K562 (cell line): ENCODE results near the gene ZNF652. TPM values are rescaled to one million over a fixed set of nuclear protein-coding genes. Genes with fewer than 3 reads are reported as not detected.

ENCODE experiments used
- ATAC-seq: fragments of 200-7000 bp; cut with Tn5 transposase; 3 replicates; pipeline ENCODE4 v1.9.1; 2020; ENCODE audit warnings: moderate library complexity
- BruUV-seq: library from RNA; stranded (reverse); fragments of 400-500 nt; replicated peaks from 2 replicates; lab custom pipeline; 2021; lab: Mats Ljungman, UMichigan
- CTCF ChIA-PET: fragments of 300-600 bp; formaldehyde crosslinking; extraction: SDS; loops from one replicate; lab custom pipeline; 2021; ENCODE audit warnings: low intra/inter-chr PET ratio; lab: Yijun Ruan, JAX
- POLR2A ChIA-PET: fragments of 300-600, 350-650 bp; sonication (Branson Sonifier 250); formaldehyde crosslinking; extraction: SDS; loops from one replicate; lab custom pipeline; 2021; ENCODE audit warnings: antibody characterized with exemption, inconsistent platforms; lab: Yijun Ruan, JAX
- DNase-seq, 4 experiments: peaks; one replicate each; pipeline versions ENCODE4 v3.0.0 to v3.0.0-alpha.2; 2011 to 2018; ENCODE audit warnings: low spot score in 3 of 4, mixed read lengths in 3 of 4; ENCODE audit errors: extremely low read depth in 1 of 4
- FAIRE-seq: peaks from 2 replicates; lab custom pipeline; 2011; peaks lifted over from hg19 to GRCh38; lab: Jason Lieb, UNC
- H2AFZ ChIP-seq: 2 replicates; pipeline ENCODE4 v1.6.0; 2011; ENCODE audit warnings: low read depth, low read length, control low read depth, inconsistent platforms
- H3K27ac ChIP-seq: fragments of 200-600 bp; 3 replicates; pipeline ENCODE4 v1.8.0; 2011; ENCODE audit warnings: low read depth, mild to moderate bottlenecking, control low read depth, inconsistent platforms, low read length, moderate library complexity, mixed read lengths; ENCODE audit errors: extremely low read depth
- H3K27me3 ChIP-seq, 2 experiments: fragments of 300-600 bp in 1 of 2; 2 replicates in 1 of 2; 3 replicates in 1 of 2; pipeline versions ENCODE4 v1.6.0 to v1.8.0; 2011; ENCODE audit warnings: inconsistent platforms in 2 of 2, low read length in 2 of 2, mild to moderate bottlenecking in 1 of 2, mixed read lengths in 1 of 2, moderate library complexity in 1 of 2; ENCODE audit not compliant: control insufficient read depth in 2 of 2, insufficient read depth in 2 of 2
- H3K36me3 ChIP-seq: fragments of 300-600 bp; 3 replicates; pipeline ENCODE4 v1.8.0; 2011; ENCODE audit warnings: mild to moderate bottlenecking, low read length, inconsistent platforms; ENCODE audit not compliant: control insufficient read depth, insufficient read depth
- H3K4me1 ChIP-seq, 2 experiments: fragments of 200-600 bp in 1 of 2; replicated peaks in 1 of 2; 2 replicates in 1 of 2; 3 replicates in 1 of 2; pipeline versions ENCODE4 v1.5.1 to v1.8.0; 2011; ENCODE audit warnings: inconsistent platforms in 2 of 2, low read length in 2 of 2, mild to moderate bottlenecking in 1 of 2, mixed read lengths in 1 of 2, moderate library complexity in 1 of 2; ENCODE audit not compliant: control insufficient read depth in 2 of 2, insufficient read depth in 2 of 2
- H3K4me2 ChIP-seq: 2 replicates; pipeline ENCODE4 v1.6.1; 2011; ENCODE audit warnings: low read length, control low read depth, inconsistent platforms, mixed read lengths; ENCODE audit not compliant: insufficient read depth
- H3K4me3 ChIP-seq: fragments of 200-600 bp; sonication (generic), shearing (Covaris generic); 2 replicates; pipeline ENCODE4 v1.5.1; 2016; ENCODE audit warnings: control low read depth, inconsistent platforms
- H3K79me2 ChIP-seq: fragments of 200-600 bp; 3 replicates; pipeline ENCODE4 v1.8.0; 2011; ENCODE audit warnings: low read length, inconsistent platforms; ENCODE audit not compliant: control insufficient read depth, insufficient read depth
- H3K9ac ChIP-seq, 2 experiments: 2 replicates each; pipeline versions ENCODE4 v1.6.0 to v1.6.1; 2011; ENCODE audit warnings: low read depth in 2 of 2, low read length in 2 of 2, control low read depth in 1 of 2, inconsistent platforms in 1 of 2, mild to moderate bottlenecking in 1 of 2, mixed read lengths in 1 of 2; ENCODE audit not compliant: insufficient read depth in 1 of 2
- H3K9me1 ChIP-seq: one replicate; pipeline ENCODE4 v1.6.0; 2011; ENCODE audit warnings: inconsistent platforms, mild to moderate bottlenecking, low read length, moderate library complexity; ENCODE audit not compliant: control insufficient read depth, insufficient read depth
- H3K9me3 ChIP-seq: replicated peaks from 2 replicates; pipeline ENCODE4 v1.5.1; 2011; ENCODE audit warnings: low read depth, low read length, inconsistent platforms; ENCODE audit not compliant: control insufficient read depth, insufficient read depth
- H4K20me1 ChIP-seq: replicated peaks from 2 replicates; pipeline ENCODE4 v1.6.1; 2011; ENCODE audit warnings: low read length, inconsistent platforms, mixed read lengths; ENCODE audit not compliant: control insufficient read depth, insufficient read depth
- ARID1B ChIP-seq: fragments of 450-650 bp; IDR thresholded peaks from 2 replicates; pipeline ENCODE4 v1.6.1; 2016; ENCODE audit warnings: antibody characterized with exemption, mild to moderate bottlenecking, inconsistent platforms
- ATF1 ChIP-seq, 2 experiments: fragments of 450-650 bp in 1 of 2; IDR thresholded peaks; 2 replicates each; pipeline ENCODE4 v1.6.1; 2016; ENCODE audit warnings: missing compliant biosample characterization in 1 of 2, missing genetic modification characterization in 1 of 2
- FOXJ2 ChIP-seq: fragments of 200-800 bp; sonication (Bioruptor generic); IDR thresholded peaks from 2 replicates; pipeline ENCODE4 v1.6.1; 2016; ENCODE audit warnings: missing genetic modification characterization, missing compliant biosample characterization
- PHB2 ChIP-seq: fragments of 450-650 bp; IDR thresholded peaks from 2 replicates; pipeline ENCODE4 v1.6.1; 2017; ENCODE audit warnings: low read depth
- PHF8 ChIP-seq: fragments of 200-600 bp; sonication (generic); IDR thresholded peaks from 2 replicates; pipeline ENCODE4 v1.6.1; 2012; ENCODE audit warnings: mixed run types, mild to moderate bottlenecking, inconsistent platforms, low read length, moderate library complexity, borderline replicate concordance
- TCF3 ChIP-seq: sonication (generic); formaldehyde crosslinking; IDR thresholded peaks from 2 replicates; pipeline ENCODE4 v1.4.0; 2020; ENCODE audit warnings: mild to moderate bottlenecking, missing genetic modification reagents
- TRIM24 ChIP-seq, 2 experiments: fragments of 450-650 bp; IDR thresholded peaks; 2 replicates each; pipeline ENCODE4 v1.6.1; 2016
- ZBTB11 ChIP-seq, 3 experiments: fragments of 200-800 bp in 1 of 3; fragments of 250-450 bp in 1 of 3; fragments of 450-650 bp in 1 of 3; sonication (Bioruptor Pico) in 1 of 3; sonication (Bioruptor generic) in 1 of 3; formaldehyde crosslinking in 1 of 3; IDR thresholded peaks; 2 replicates each; pipeline versions ENCODE4 v1.6.1 to v1.8.0; 2016 to 2022; ENCODE audit warnings: mild to moderate bottlenecking in 2 of 3, missing genetic modification characterization in 2 of 3, missing compliant biosample characterization in 1 of 3, moderate library complexity in 1 of 3
- ZBTB12 ChIP-seq: fragments of 250-450 bp; sonication (Bioruptor Pico); IDR thresholded peaks from 2 replicates; pipeline ENCODE4 v1.4.0; 2020
- ZBTB33 ChIP-seq: sonication (generic); formaldehyde crosslinking; IDR thresholded peaks from 2 replicates; pipeline ENCODE4 v1.8.1; 2023; ENCODE audit warnings: mild to moderate bottlenecking, missing genetic modification reagents
- ZNF12 ChIP-seq: sonication (generic); formaldehyde crosslinking; IDR thresholded peaks from 2 replicates; pipeline ENCODE4 v1.4.0; 2020; ENCODE audit warnings: mild to moderate bottlenecking, missing genetic modification reagents
- ZNF280A ChIP-seq: fragments of 450-650 bp; IDR thresholded peaks from 2 replicates; pipeline ENCODE4 v1.6.1; 2018; ENCODE audit warnings: mild to moderate bottlenecking, low read depth; ENCODE audit not compliant: partially characterized antibody
- ZNF280B ChIP-seq: fragments of 250-450 bp; sonication (Bioruptor Pico); IDR thresholded peaks from 2 replicates; pipeline ENCODE4 v1.5.1; 2021; ENCODE audit warnings: mild to moderate bottlenecking
- WGBS: fragments of 100-300 bp; shearing (Covaris generic); methylation state at CpG from one replicate; pipeline ENCODE4 v1.1.6; 2016; ENCODE audit warnings: low coverage, mixed read lengths; ENCODE audit not compliant: insufficient coverage; ENCODE audit errors: missing lambda C conversion rate; 5-methylcytosine and 5-hydroxymethylcytosine counted together
- in situ Hi-C: fragments of 300-500 bp; cut with MboI; formaldehyde crosslinking; loops from 4 replicates; pipeline ENCODE4 v1.15.0; 2018; ENCODE audit warnings: inconsistent platforms, mixed read lengths
- intact Hi-C: fragments of 100-400 bp; cut with micrococcal nuclease; formaldehyde crosslinking; loops from 2 replicates; pipeline ENCODE4 v1.14.2; 2022
- polyA plus RNA-seq, 8 experiments: library from polyadenylated mRNA; depleted of rRNA in 4 of 8; stranded (reverse) in 5 of 8; unstranded in 3 of 8; fragments of >200 nt; fragmentation: Nextera tagmentation in 2 of 8; fragmentation: Illumina TruSeq in 1 of 8; extraction: Ambion mirVana in 2 of 8; extraction: Trizol in 1 of 8; gene quantifications; 2 replicates each; pipeline versions ENCODE4 v1.2.1 to v1.2.3, GENCODE V29; 2011 to 2014; ENCODE audit warnings: inconsistent platforms in 1 of 8, missing spikeins in 1 of 8
- total RNA-seq, 7 experiments: library from RNA; depleted of rRNA in 6 of 7; stranded (reverse); fragments of >200 nt in 6 of 7; fragmentation: Illumina TruSeq in 2 of 7; extraction: Trizol in 2 of 7; gene quantifications; 2 replicates each; pipeline versions ENCODE4 v1.2.1 to v1.2.3, GENCODE V29; 2011 to 2021; ENCODE audit warnings: low replicate concordance in 1 of 7

The ZNF652 gene
- total and polyA plus RNA-seq, 9 of the 15 experiments (the other 6 are each of a cell fraction or from before 2014, with no cell fraction given) = 5.1 to 15.5 (median 7.8) TPM

- WGBS = 94% methylated on average over 13 of the region's 14 CpGs
- BruUV-seq = no TSS peak
Observed at GRCh38 chr17:49404906-49405305, 42.9 kb upstream of the ZNF652 start.

More at GRCh38 chr17:49404906-49405305, 42.9 kb upstream of the ZNF652 start:
- no peak overlapping the region for H3K4me3 ChIP-seq
- H4K20me1 ChIP-seq = 0 out of 2 replicates have a peak, but pooled peaks cover 4% of the 10 kb centered on the region
- intact Hi-C loops = no loop called here
- no peaks in the 10 kb centered on the region for H3K27me3 ChIP-seq
- no peak for FAIRE-seq
- H3K4me2 ChIP-seq = no peak overlapping the region
- no peaks in the 10 kb centered on the region for H3K9me3 ChIP-seq
- in situ Hi-C loops = no loop called here
- no peak overlapping the region for H3K9ac ChIP-seq
- H3K27ac ChIP-seq = no peak overlapping the region
- no peak overlapping the region for H2AFZ ChIP-seq
- no peaks in the 10 kb centered on the region for H3K79me2 ChIP-seq
- DNase-seq = no peak
- POLR2A ChIA-PET = no interaction called here
- CTCF ChIA-PET = no interaction called here
- H3K4me1 ChIP-seq = no peaks in the 10 kb centered on the region; a peak in 1 of 5 replicates
- H3K36me3 ChIP-seq = peaks cover 73% of the 10 kb centered on the region
- no peak for TF ChIP-seq ZNF280B
- no peak for TF ChIP-seq PHF8
- TF ChIP-seq ARID1B = no peak
- TF ChIP-seq PHB2 = no peak
- TF ChIP-seq ZBTB33 = no peak
- no peak for TF ChIP-seq ZNF12
- no peak for TF ChIP-seq ATF1 (CRISPR knock-in tag; IDR thresholded peaks at IDR 0.05)
- TF ChIP-seq ATF1 (tag; IDR thresholded peaks at IDR 0.05) = no peak
- TF ChIP-seq ZBTB12 (CRISPR knock-in tag) = no peak
- TF ChIP-seq ZBTB11 (CRISPR knock-in tag; IDR thresholded peaks at IDR 0.05) = no peak
- TF ChIP-seq TCF3 (CRISPR knock-in tag) = no peak
- TF ChIP-seq ZNF280A = no peak
- TF ChIP-seq TRIM24 (IDR thresholded peaks at IDR 0.05) = no peak
- no peak for TF ChIP-seq FOXJ2 (tag)
- TF ChIP-seq, all 486 proteins: peak for 0
- no peak for ATAC-seq
- H3K9me1 ChIP-seq = no peaks in the 10 kb centered on the region
